ELR (cell line): ENCODE results near the gene CSF3R.
"Not testable (repeated sequence)": the region's sequence is repeated elsewhere in the genome, so short reads cannot be mapped to it uniquely, and the experiment has no call there.

Source experiments
- DNase-seq: peaks from one replicate; pipeline ENCODE4 v3.0.0-alpha.2; 2015; ENCODE audit warnings: low read depth

CSF3R gene

GRCh38 chr1:36513676-36514473 lies 31.2 kb upstream of the CSF3R start:
- no peak for DNase-seq

GRCh38 chr1:36512842-36513241 lies 30.1 kb upstream of the CSF3R start:
- DNase-seq = no peak

GRCh38 chr1:36511804-36512798 lies 29.4 kb upstream of the CSF3R start:
- DNase-seq = peak; percentile 36

GRCh38 chr1:36511220-36511619 lies 28.5 kb upstream of the CSF3R start:
- DNase-seq = not testable (repeated sequence)

GRCh38 chr1:36510418-36510817 lies 27.7 kb upstream of the CSF3R start:
- DNase-seq = no peak

GRCh38 chr1:36508257-36508656 lies 25.5 kb upstream of the CSF3R start:
- no peak for DNase-seq

GRCh38 chr1:36506276-36506920 lies 23.7 kb upstream of the CSF3R start:
- DNase-seq = no peak

GRCh38 chr1:36503733-36504132 lies 21.0 kb upstream of the CSF3R start:
- no peak for DNase-seq

GRCh38 chr1:36503159-36503558 lies 20.4 kb upstream of the CSF3R start:
- no peak for DNase-seq

- DNase-seq = no peak
These were observed 19.9 kb upstream of the CSF3R start for GRCh38 chr1:36502616-36503015.

- DNase-seq = not testable (repeated sequence)
These were observed 19.2 kb upstream of the CSF3R start for GRCh38 chr1:36501911-36502310.

GRCh38 chr1:36497207-36497606 lies 14.5 kb upstream of the CSF3R start:
- no peak for DNase-seq

- DNase-seq = no peak
These were observed 12.3 kb upstream of the CSF3R start for GRCh38 chr1:36494971-36495370.

- no peak for DNase-seq
These were observed 10.8 kb upstream of the CSF3R start for GRCh38 chr1:36493524-36493923.

GRCh38 chr1:36492491-36492890 lies 9.8 kb upstream of the CSF3R start:
- no peak for DNase-seq

- not testable (repeated sequence) for DNase-seq
These were observed 6.7 kb upstream of the CSF3R start for GRCh38 chr1:36489258-36490051.

- DNase-seq = no peak
These were observed 5.2 kb upstream of the CSF3R start for GRCh38 chr1:36487906-36488305.

- not testable (repeated sequence) for DNase-seq
These were observed 4.6 kb upstream of the CSF3R start for GRCh38 chr1:36487336-36487725.

GRCh38 chr1:36486439-36487335 lies 4.0 kb upstream of the CSF3R start:
- no peak for DNase-seq

- no peak for DNase-seq
These were observed 3.4 kb upstream of the CSF3R start for GRCh38 chr1:36486093-36486438.

GRCh38 chr1:36484099-36484498 lies 1.4 kb upstream of the CSF3R start:
- DNase-seq = no peak
